DND-41 (cell line): Measurements from ENCODE around the gene TWF1.

Source experiments
- ATAC-seq: fragments of 200-7000 bp; cut with Tn5 transposase; 3 replicates; pipeline ENCODE4 v1.9.1; 2021; ENCODE audit warnings: low read depth; ENCODE audit not compliant: insufficient read depth
- DNase-seq: peaks from one replicate; pipeline ENCODE4 v3.0.0-alpha.2; 2020
- H2AFZ ChIP-seq: 2 replicates; pipeline ENCODE4 v1.6.0; 2012; ENCODE audit warnings: low read depth, low read length
- H3K27ac ChIP-seq: 2 replicates; pipeline ENCODE4 v1.5.1; 2012; ENCODE audit warnings: low read length, inconsistent platforms
- H3K27me3 ChIP-seq: fragments of 200-600 bp; sonication (generic); 2 replicates; pipeline ENCODE4 v1.6.0; 2012; ENCODE audit warnings: low read length, mild to moderate bottlenecking, inconsistent platforms; ENCODE audit not compliant: insufficient read depth, poor library complexity
- H3K36me3 ChIP-seq: 2 replicates; pipeline ENCODE4 v1.5.1; 2012; ENCODE audit warnings: low read length, inconsistent platforms; ENCODE audit not compliant: insufficient read depth
- H3K4me1 ChIP-seq: 2 replicates; pipeline ENCODE4 v1.5.1; 2012; ENCODE audit warnings: mild to moderate bottlenecking, low read length; ENCODE audit not compliant: insufficient read depth
- H3K4me2 ChIP-seq: 2 replicates; pipeline ENCODE4 v1.6.0; 2012; ENCODE audit warnings: mild to moderate bottlenecking, moderate library complexity, low read length, inconsistent platforms; ENCODE audit not compliant: insufficient read depth
- H3K4me3 ChIP-seq, 2 experiments: fragments of 200-600 bp in 1 of 2; shearing (Covaris generic) in 1 of 2; 2 replicates each; pipeline ENCODE4 v1.5.1; 2012 to 2016; ENCODE audit warnings: inconsistent platforms in 2 of 2, low read length in 2 of 2, mild to moderate bottlenecking in 2 of 2, low read depth in 1 of 2, moderate library complexity in 1 of 2
- H3K79me2 ChIP-seq: 2 replicates; pipeline ENCODE4 v1.6.0; 2012; ENCODE audit warnings: low read length, inconsistent platforms; ENCODE audit not compliant: insufficient read depth
- H3K9ac ChIP-seq: 2 replicates; pipeline ENCODE4 v1.6.0; 2012; ENCODE audit warnings: low read depth, mild to moderate bottlenecking, inconsistent platforms, low read length, moderate library complexity
- H3K9me3 ChIP-seq: 2 replicates; pipeline ENCODE4 v1.5.1; 2012; ENCODE audit warnings: low read length, moderate library complexity, mild to moderate bottlenecking, inconsistent platforms; ENCODE audit not compliant: insufficient read depth, severe bottlenecking
- H4K20me1 ChIP-seq: 2 replicates; pipeline ENCODE4 v1.6.0; 2012; ENCODE audit warnings: low read length; ENCODE audit not compliant: insufficient read depth
- CTCF ChIP-seq: IDR thresholded peaks from 2 replicates; pipeline ENCODE4 v1.5.1; 2012; ENCODE audit warnings: borderline replicate concordance, low read length, moderate library complexity, mild to moderate bottlenecking; ENCODE audit not compliant: poor library complexity, severe bottlenecking; ENCODE audit errors: extremely low read depth
- EZH2 ChIP-seq: IDR thresholded peaks from 3 replicates; pipeline ENCODE4 v1.6.1; 2012; ENCODE audit warnings: borderline replicate concordance, low read depth, mild to moderate bottlenecking, moderate library complexity, low read length, inconsistent platforms; ENCODE audit not compliant: severe bottlenecking

TWF1 gene

GRCh38 chr12:43749016-43749415 is 57.1 kb downstream of the TWF1 start:
- ATAC-seq (no peak), DNase-seq (no peak)
- Histone ChIP-seq H3K4me1 (peaks cover 17% of the 10 kb centered on the region; the same call in 1 of the 2 replicates), H3K27ac (no peak overlapping the region), H3K4me3 (no peak overlapping the region), H2AFZ (no peak overlapping the region), H3K9ac (no peak overlapping the region), H3K36me3 (peaks cover 21% of the 10 kb centered on the region), H4K20me1 (no peaks in the 10 kb centered on the region), H3K27me3 (no peaks in the 10 kb centered on the region), H3K4me2 (no peak overlapping the region), H3K79me2 (no peaks in the 10 kb centered on the region), H3K9me3 (no peaks in the 10 kb centered on the region)
- no peak for TF ChIP-seq EZH2
- no peak for TF ChIP-seq CTCF

GRCh38 chr12:43744826-43745225 is 61.3 kb downstream of the TWF1 start:
- peaks cover 34% of the 10 kb centered on the region for H3K36me3 ChIP-seq

More at GRCh38 chr12:43744826-43745225, 61.3 kb downstream of the TWF1 start:
- H3K4me2 ChIP-seq = no peak overlapping the region
- H3K4me3 ChIP-seq = no peak overlapping the region
- no peaks in the 10 kb centered on the region for H3K79me2 ChIP-seq
- H3K27me3 ChIP-seq = no peaks in the 10 kb centered on the region
- H3K9me3 ChIP-seq = no peaks in the 10 kb centered on the region
- H2AFZ ChIP-seq = no peak overlapping the region
- no peak overlapping the region for H3K9ac ChIP-seq
- H3K4me1 ChIP-seq = no peaks in the 10 kb centered on the region
- ATAC-seq = no peak
- DNase-seq = no peak
- H3K27ac ChIP-seq = no peak overlapping the region
- H4K20me1 ChIP-seq = no peaks in the 10 kb centered on the region
- no peak for TF ChIP-seq EZH2
- no peak for TF ChIP-seq CTCF
